Measurements from ENCODE around the gene SSTR4. TPM values are rescaled to one million over a fixed set of nuclear protein-coding genes. Genes with fewer than 3 reads are reported as not detected.

The SSTR4 gene
- total and polyA plus RNA-seq, 2 of the 13 experiments (the other 11 are each of a cell fraction or from before 2014, with no cell fraction given): not detected

DNA sequence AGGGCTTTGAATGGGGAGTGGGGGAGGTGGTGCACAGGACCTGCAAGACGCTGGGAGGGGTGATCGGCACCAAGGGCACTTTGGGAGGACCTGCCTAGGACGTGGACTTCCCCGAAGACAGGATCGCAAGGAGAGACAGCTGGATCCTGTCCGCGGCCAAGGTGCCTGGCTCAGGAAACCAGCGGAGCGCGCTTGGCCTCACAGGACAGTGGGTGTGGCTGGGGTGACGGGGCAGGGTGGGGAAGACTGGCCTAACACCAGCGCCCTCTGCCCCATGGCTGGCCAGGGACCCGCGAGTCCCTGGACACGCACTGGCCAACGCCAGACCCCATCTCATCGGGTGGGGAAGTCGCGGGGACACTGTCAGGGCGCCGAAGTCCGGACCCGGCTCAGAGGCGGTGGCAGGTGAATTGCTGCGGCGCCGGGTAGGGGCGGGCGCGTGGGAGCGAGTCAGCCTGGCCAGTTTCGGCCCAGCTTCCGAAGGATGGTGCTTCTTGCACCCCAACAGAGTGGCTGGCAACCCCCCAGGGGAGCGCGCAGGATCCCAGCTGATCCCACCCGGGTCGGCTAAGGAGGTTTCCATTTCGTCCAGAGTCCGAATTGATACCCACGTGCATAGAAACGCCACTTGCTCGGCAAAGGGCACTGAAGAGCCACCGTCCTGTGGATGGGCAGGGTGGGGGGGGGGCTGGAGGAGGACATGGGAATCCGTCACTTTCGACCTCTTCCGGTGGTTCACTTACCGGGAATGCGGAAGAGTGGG, 15.1 kb downstream of the SSTR4 start:
- ATAC-seq (peak; percentile 15; the same call in 2 of the 3 replicates), FAIRE-seq (no peak), DNase-seq (ENCODE audit: low spot score) (no peak)
- POLR2A ChIA-PET: no interaction called here
- intact Hi-C loops (cut with micrococcal nuclease; ENCODE audit: unreplicated experiment): no loop called here
- Histone ChIP-seq H4K20me1 (ENCODE audit: insufficient read depth, low read length) (no peaks in the 10 kb centered on the region), H3K4me3 (replicated peaks in 1 of 3; ENCODE audit: insufficient read depth in 1 of 3, low read depth in 2 of 3, low read length in 3 of 3) (no peak overlapping the region), H2AFZ (ENCODE audit: low read length) (no peak overlapping the region), H3K4me2 (ENCODE audit: low read depth, low read length) (no peak overlapping the region), H3K79me2 (ENCODE audit: insufficient read depth, low read length) (no peaks in the 10 kb centered on the region), H3K36me3 (replicated peaks in 1 of 2; ENCODE audit: control insufficient read depth in 1 of 2, insufficient read depth in 2 of 2, low read length in 2 of 2) (no peaks in the 10 kb centered on the region), H3K9ac (ENCODE audit: insufficient read depth, low read depth, low read length) (no peak overlapping the region), H3K4me1 (ENCODE audit: insufficient read depth, low read length) (no peaks in the 10 kb centered on the region), H3K27me3 (ENCODE audit: control insufficient read depth in 1 of 2, insufficient read depth in 2 of 2, low read length in 2 of 2) (peaks cover 3 to 28% of the 10 kb centered on the region in 2 experiments; a peak in 4 of 5 replicates), H3K27ac (ENCODE audit: extremely low read length, insufficient read depth, low read length) (no peak overlapping the region), H3K9me3 (ENCODE audit: low read length) (no peaks in the 10 kb centered on the region)
- in situ Hi-C loops (cut with HindIII; ENCODE audit: extremely low pct_ligation_motif_present, low pct_unique_long_range_greater_than_20kb): no loop called here
- TF ChIP-seq EZH2 (conservative IDR thresholded peaks at IDR 0.05; ENCODE audit: low read depth, low read length) (peak; percentile 30; the same call in 1 of the 2 replicates), MXD4 (CRISPR knock-in tag; IDR thresholded peaks at IDR 0.05) (no peak)
- WGBS (ENCODE audit: low lambda C conversion rate): 15% methylated on average over 41 of the region's 48 CpGs
- BruUV-seq (replicated peaks): no TSS peak
- CTCF ChIA-PET (ENCODE audit: low intra/inter-chr PET ratio, low total read pairs): no interaction called here

DNA sequence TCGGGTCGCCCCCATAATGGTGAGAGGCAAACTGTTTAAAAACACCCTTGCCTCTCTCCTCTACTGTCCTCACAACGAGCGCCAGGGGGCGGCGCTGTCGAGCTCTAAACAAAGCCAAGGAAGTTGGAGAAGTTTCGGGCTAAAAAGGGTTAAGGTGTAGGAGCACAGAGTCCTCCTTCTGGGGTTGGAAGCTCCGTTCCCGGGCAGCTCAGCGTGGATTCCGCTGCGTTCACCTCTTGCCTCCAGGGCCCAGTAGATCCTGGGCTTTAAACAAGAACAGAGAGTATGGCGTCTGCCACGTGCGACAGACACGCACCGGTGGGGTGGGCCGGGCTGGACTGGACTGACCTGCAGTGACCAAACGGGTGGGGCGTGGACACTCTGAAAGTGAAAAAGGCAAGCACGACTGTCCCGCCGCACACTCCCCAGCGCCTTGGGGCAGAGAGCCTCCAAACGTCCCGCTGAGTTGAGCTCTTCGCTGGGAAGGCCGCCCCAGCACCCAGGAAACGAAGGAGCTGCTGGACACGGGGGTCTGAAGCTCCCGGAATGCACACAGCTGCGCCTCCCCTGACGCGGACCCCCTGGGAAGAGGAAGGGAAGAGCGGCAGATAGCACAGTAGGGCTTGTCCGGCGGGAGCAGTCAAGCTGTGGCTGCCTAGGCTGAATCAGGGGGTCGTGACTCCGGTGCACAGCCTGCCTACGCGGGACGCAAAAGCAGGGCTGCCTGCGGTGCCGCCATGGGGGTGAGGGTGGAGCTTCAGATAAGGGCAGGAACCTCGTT, 15.9 kb downstream of the SSTR4 start:
- intact Hi-C loops (cut with micrococcal nuclease; ENCODE audit: unreplicated experiment): no loop called here
- Histone ChIP-seq H3K4me1 (ENCODE audit: insufficient read depth, low read length) (no peaks in the 10 kb centered on the region), H3K27ac (ENCODE audit: extremely low read length, insufficient read depth, low read length) (no peak overlapping the region), H3K4me2 (ENCODE audit: low read depth, low read length) (no peak overlapping the region), H3K36me3 (replicated peaks in 1 of 2; ENCODE audit: control insufficient read depth in 1 of 2, insufficient read depth in 2 of 2, low read length in 2 of 2) (no peaks in the 10 kb centered on the region), H4K20me1 (ENCODE audit: insufficient read depth, low read length) (no peaks in the 10 kb centered on the region), H3K4me3 (replicated peaks in 1 of 3; ENCODE audit: insufficient read depth in 1 of 3, low read depth in 2 of 3, low read length in 3 of 3) (no peak overlapping the region), H3K9me3 (ENCODE audit: low read length) (no peaks in the 10 kb centered on the region), H3K9ac (ENCODE audit: insufficient read depth, low read depth, low read length) (no peak overlapping the region), H3K79me2 (ENCODE audit: insufficient read depth, low read length) (no peaks in the 10 kb centered on the region), H2AFZ (ENCODE audit: low read length) (no peak overlapping the region), H3K27me3 (ENCODE audit: control insufficient read depth in 1 of 2, insufficient read depth in 2 of 2, low read length in 2 of 2) (peaks cover 3 to 28% of the 10 kb centered on the region in 2 experiments; a peak in 4 of 5 replicates)
- in situ Hi-C loops (cut with HindIII; ENCODE audit: extremely low pct_ligation_motif_present, low pct_unique_long_range_greater_than_20kb): no loop called here
- FAIRE-seq: no peak
- no peak for DNase-seq (ENCODE audit: low spot score)
- 40% methylated on average over 46 of the region's 46 CpGs for WGBS (ENCODE audit: low lambda C conversion rate)
- ATAC-seq: peak; percentile 17; the same call in 2 of the 3 replicates
- CTCF ChIA-PET (ENCODE audit: low intra/inter-chr PET ratio, low total read pairs): no interaction called here
- POLR2A ChIA-PET: no interaction called here
- BruUV-seq (replicated peaks): no TSS peak
- TF ChIP-seq SMC3 (IDR thresholded peaks at IDR 0.05; ENCODE audit: low read length) (peak; percentile 39), YEATS4 (CRISPR knock-in tag; IDR thresholded peaks at IDR 0.05; ENCODE audit: borderline replicate concordance) (no peak), ZNF737 (CRISPR knock-in tag; IDR thresholded peaks at IDR 0.05; ENCODE audit: borderline replicate concordance) (no peak), ZNF333 (CRISPR knock-in tag; IDR thresholded peaks at IDR 0.05; ENCODE audit: borderline replicate concordance) (no peak), KAT2B (IDR thresholded peaks at IDR 0.05; ENCODE audit: borderline replicate concordance, low read depth, low read length) (no peak), ZNF329 (CRISPR knock-in tag; IDR thresholded peaks at IDR 0.05; ENCODE audit: low read depth) (no peak), HOXA9 (CRISPR knock-in tag; IDR thresholded peaks at IDR 0.05; ENCODE audit: borderline replicate concordance) (no peak), HIVEP1 (CRISPR knock-in tag; IDR thresholded peaks at IDR 0.05) (no peak), ZNF33B (CRISPR knock-in tag; IDR thresholded peaks at IDR 0.05) (no peak), STAG1 (CRISPR knock-in tag; IDR thresholded peaks at IDR 0.05) (peak; percentile 51), KDM3A (CRISPR knock-in tag; IDR thresholded peaks at IDR 0.05; ENCODE audit: low read depth) (no peak), ZNF530 (CRISPR knock-in tag; IDR thresholded peaks at IDR 0.05; ENCODE audit: low read depth) (no peak)
- TF ChIP-seq, protein P1, sequence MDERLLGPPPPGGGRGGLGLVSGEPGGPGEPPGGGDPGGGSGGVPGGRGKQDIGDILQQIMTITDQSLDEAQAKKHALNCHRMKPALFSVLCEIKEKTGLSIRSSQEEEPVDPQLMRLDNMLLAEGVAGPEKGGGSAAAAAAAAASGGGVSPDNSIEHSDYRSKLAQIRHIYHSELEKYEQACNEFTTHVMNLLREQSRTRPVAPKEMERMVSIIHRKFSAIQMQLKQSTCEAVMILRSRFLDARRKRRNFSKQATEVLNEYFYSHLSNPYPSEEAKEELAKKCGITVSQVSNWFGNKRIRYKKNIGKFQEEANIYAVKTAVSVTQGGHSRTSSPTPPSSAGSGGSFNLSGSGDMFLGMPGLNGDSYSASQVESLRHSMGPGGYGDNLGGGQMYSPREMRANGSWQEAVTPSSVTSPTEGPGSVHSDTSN (CRISPR knock-in tag; IDR thresholded peaks at IDR 0.05): no peak
- TF ChIP-seq, protein P2, sequence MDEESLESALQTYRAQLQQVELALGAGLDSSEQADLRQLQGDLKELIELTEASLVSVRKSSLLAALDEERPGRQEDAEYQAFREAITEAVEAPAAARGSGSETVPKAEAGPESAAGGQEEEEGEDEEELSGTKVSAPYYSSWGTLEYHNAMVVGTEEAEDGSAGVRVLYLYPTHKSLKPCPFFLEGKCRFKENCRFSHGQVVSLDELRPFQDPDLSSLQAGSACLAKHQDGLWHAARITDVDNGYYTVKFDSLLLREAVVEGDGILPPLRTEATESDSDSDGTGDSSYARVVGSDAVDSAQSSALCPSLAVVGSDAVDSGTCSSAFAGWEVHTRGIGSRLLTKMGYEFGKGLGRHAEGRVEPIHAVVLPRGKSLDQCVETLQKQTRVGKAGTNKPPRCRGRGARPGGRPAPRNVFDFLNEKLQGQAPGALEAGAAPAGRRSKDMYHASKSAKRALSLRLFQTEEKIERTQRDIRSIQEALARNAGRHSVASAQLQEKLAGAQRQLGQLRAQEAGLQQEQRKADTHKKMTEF (CRISPR knock-in tag; IDR thresholded peaks at IDR 0.05): no peak

Measured in HepG2 (cell line).